ENCODE results near the gene MAST3.
A peak's percentile ranks its signal among the peaks of the same experiment; 100 is the strongest.
"Not testable (repeated sequence)": the region's sequence is repeated elsewhere in the genome, so short reads cannot be mapped to it uniquely, and the experiment has no call there.

The MAST3 gene

DNA sequence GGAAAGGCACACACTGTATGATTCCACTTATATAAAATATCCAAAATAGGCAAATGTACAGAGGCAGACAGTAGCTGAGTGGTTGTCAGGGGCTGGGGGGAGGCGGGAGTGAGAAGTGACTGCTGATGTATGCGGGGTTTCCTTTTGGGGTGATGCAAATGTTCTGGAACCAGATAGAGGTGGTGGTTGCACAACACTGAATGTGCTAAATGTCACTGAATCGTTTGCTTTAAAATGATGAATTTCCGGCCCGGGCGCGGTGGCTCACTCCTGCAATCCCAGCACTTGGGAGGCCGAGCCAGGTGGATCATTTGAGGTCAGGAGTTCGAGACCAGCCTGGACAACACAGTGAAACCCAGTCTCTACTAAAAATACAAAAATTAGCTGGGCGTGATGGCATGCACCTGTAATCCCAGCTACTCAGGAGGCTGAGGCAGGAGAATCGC is 8.5 kb upstream of the MAST3 start:
- H3K4me2 ChIP-seq (ENCODE audit: low read length); H3K4me1 ChIP-seq (ENCODE audit: control insufficient read depth, insufficient read depth, low read length); H3K27me3 ChIP-seq (ENCODE audit: control insufficient read depth, insufficient read depth, low read length); H3K4me3 ChIP-seq (ENCODE audit: low read length); H3K9me3 ChIP-seq (replicated peaks; ENCODE audit: low read length); H3K36me3 ChIP-seq (ENCODE audit: insufficient read depth, low read length); H3K9ac ChIP-seq (ENCODE audit: low read depth, low read length): not testable (repeated sequence)

DNA sequence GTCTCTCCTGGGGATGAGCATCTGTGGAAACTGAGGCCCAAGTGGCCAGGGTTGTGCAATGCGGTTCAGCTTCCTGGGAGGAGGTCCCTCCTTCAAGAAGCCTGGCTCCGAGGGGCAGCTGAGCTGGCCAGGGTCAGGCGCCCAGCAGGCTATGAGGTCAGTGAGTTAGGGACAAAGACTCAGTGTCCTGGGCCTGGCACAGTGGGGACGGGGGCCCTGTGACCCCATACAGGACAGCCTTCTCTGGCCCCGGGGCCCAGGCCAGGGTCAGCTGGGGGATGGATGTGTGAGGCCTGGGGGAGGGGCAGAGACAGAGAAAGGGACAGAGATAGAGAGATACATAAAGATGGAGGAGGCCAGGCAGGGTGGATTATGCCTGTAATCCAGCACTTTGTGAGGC is 7.9 kb upstream of the MAST3 start:
- Histone ChIP-seq H3K9ac (ENCODE audit: low read depth, low read length) (no peak overlapping the region), H3K27me3 (ENCODE audit: control insufficient read depth, insufficient read depth, low read length) (no peaks in the 10 kb centered on the region), H3K36me3 (ENCODE audit: insufficient read depth, low read length) (no peaks in the 10 kb centered on the region), H3K4me3 (ENCODE audit: low read length) (no peak overlapping the region), H3K9me3 (replicated peaks; ENCODE audit: low read length) (no peaks in the 10 kb centered on the region), H3K4me1 (ENCODE audit: control insufficient read depth, insufficient read depth, low read length) (peaks cover 7% of the 10 kb centered on the region), H3K4me2 (ENCODE audit: low read length) (no peak overlapping the region)

DNA sequence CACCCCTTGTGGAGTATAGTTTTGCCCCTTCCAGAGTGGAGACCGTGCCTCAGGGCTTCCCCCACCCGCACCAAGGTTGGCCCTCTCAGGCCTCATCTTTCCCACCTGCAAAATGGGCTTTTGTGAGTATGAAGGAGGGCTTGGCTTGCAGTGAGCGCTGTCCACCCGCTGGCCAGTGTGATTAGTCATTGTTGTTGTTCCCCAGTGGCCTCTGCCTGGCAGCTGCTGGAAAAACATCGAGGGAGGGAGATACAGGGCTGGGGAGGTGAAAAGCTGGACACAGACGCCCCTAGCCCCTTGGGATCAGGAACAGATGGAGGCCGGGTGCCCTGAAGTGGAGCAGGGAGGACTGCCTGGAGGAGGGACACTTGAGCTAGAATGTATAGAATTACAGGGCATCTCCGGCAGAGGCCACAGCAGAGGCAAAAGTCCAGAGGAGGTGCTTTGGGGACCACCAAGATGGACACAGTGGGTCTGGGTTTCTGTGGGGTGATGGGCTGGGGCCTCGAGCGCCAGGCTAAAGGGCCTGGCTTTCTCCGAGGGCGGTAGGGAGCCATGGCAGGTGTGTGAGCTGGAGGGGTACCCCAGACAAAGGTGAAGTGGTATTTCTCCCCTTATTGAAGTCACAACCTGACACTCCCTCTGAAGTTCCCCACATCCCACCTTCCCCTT is 6.9 kb upstream of the MAST3 start:
- Histone ChIP-seq H3K36me3 (ENCODE audit: insufficient read depth, low read length) (no peaks in the 10 kb centered on the region), H3K4me2 (ENCODE audit: low read length) (no peak overlapping the region), H3K9ac (ENCODE audit: low read depth, low read length) (no peak overlapping the region), H3K4me1 (ENCODE audit: control insufficient read depth, insufficient read depth, low read length) (peaks cover 7% of the 10 kb centered on the region), H3K27me3 (ENCODE audit: control insufficient read depth, insufficient read depth, low read length) (peaks cover 6% of the 10 kb centered on the region), H3K4me3 (ENCODE audit: low read length) (no peak overlapping the region), H3K9me3 (replicated peaks; ENCODE audit: low read length) (no peaks in the 10 kb centered on the region)

GRCh38 chr19:18091217-18091608 is 6.4 kb upstream of the MAST3 start:
- Histone ChIP-seq H3K36me3 (ENCODE audit: insufficient read depth, low read length) (no peaks in the 10 kb centered on the region), H3K9me3 (replicated peaks; ENCODE audit: low read length) (no peaks in the 10 kb centered on the region), H3K4me2 (ENCODE audit: low read length) (no peak overlapping the region), H3K4me3 (ENCODE audit: low read length) (no peak overlapping the region), H3K9ac (ENCODE audit: low read depth, low read length) (no peak overlapping the region), H3K27me3 (ENCODE audit: control insufficient read depth, insufficient read depth, low read length) (peaks cover 7% of the 10 kb centered on the region), H3K4me1 (ENCODE audit: control insufficient read depth, insufficient read depth, low read length) (peaks cover 7% of the 10 kb centered on the region)

DNA sequence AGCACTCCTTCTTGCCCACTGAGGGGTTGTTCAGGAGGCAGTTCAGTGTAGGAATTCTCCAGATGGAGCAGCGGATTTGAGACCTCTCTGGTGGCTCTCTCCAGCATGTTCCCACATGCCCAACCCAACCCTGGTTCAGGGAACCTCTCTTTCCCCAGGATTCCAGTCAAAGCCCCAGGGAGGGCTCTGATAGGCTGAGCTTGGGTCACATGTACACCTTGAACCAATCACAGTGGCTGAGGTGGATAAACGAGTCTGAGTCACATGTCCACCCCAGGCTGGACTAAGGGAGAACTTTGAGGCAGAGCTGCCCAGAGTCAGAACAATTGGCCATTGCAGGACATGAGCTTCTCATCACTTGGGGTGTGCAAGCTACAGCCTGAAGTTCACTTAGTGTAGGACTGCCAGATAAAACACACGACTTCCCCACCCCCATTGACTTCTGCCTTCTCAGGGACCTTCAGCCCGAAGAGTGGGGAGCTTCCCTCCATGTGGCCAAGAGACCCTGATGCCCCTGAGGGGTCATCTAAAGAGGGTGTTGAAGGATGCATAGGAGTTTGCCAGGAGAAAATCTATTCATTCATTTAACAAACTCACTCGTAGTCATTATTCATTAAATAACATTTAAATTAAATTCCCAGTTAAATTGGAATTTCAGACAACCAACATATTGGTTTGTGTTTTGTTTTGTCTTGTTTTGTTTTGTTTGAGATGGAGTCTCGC is 4.0 kb upstream of the MAST3 start:
- no peak overlapping the region for H3K4me3 ChIP-seq (ENCODE audit: low read length)
- peaks cover 13% of the 10 kb centered on the region for H3K4me1 ChIP-seq (ENCODE audit: control insufficient read depth, insufficient read depth, low read length)
- H3K36me3 ChIP-seq (ENCODE audit: insufficient read depth, low read length): no peaks in the 10 kb centered on the region
- H3K9ac ChIP-seq (ENCODE audit: low read depth, low read length): no peak overlapping the region
- H3K27me3 ChIP-seq (ENCODE audit: control insufficient read depth, insufficient read depth, low read length): peaks cover 16% of the 10 kb centered on the region
- H3K4me2 ChIP-seq (ENCODE audit: low read length): no peak overlapping the region
- H3K9me3 ChIP-seq (replicated peaks; ENCODE audit: low read length): no peaks in the 10 kb centered on the region

- Histone ChIP-seq H3K4me2 (ENCODE audit: low read length) (no peak overlapping the region), H3K27me3 (ENCODE audit: control insufficient read depth, insufficient read depth, low read length) (peaks cover 36% of the 10 kb centered on the region), H3K4me3 (ENCODE audit: low read length) (no peak overlapping the region), H3K9me3 (replicated peaks; ENCODE audit: low read length) (no peaks in the 10 kb centered on the region), H3K36me3 (ENCODE audit: insufficient read depth, low read length) (no peaks in the 10 kb centered on the region), H3K4me1 (ENCODE audit: control insufficient read depth, insufficient read depth, low read length) (peaks cover 12% of the 10 kb centered on the region), H3K9ac (ENCODE audit: low read depth, low read length) (no peak overlapping the region)
Observed at GRCh38 chr19:18096258-18096657, 1.3 kb upstream of the MAST3 start.

- peaks cover 16% of the 10 kb centered on the region for H3K4me1 ChIP-seq (ENCODE audit: control insufficient read depth, insufficient read depth, low read length)
- no peaks in the 10 kb centered on the region for H3K36me3 ChIP-seq (ENCODE audit: insufficient read depth, low read length)
- H3K9ac ChIP-seq (ENCODE audit: low read depth, low read length): peak overlapping the region; percentile 59
- H3K9me3 ChIP-seq (replicated peaks; ENCODE audit: low read length): no peaks in the 10 kb centered on the region
- H3K27me3 ChIP-seq (ENCODE audit: control insufficient read depth, insufficient read depth, low read length): peaks cover 36% of the 10 kb centered on the region
- H3K4me3 ChIP-seq (ENCODE audit: low read length): peak overlapping the region; percentile 73
- H3K4me2 ChIP-seq (ENCODE audit: low read length): peak overlapping the region; percentile 93
Observed at GRCh38 chr19:18097993-18098890, 664 bp downstream of the MAST3 start.

GRCh38 chr19:18098891-18099622 is 1.5 kb downstream of the MAST3 start:
- H3K4me2 ChIP-seq (ENCODE audit: low read length): peak overlapping the region; percentile 44
- H3K4me1 ChIP-seq (ENCODE audit: control insufficient read depth, insufficient read depth, low read length): peaks cover 24% of the 10 kb centered on the region
- H3K9me3 ChIP-seq (replicated peaks; ENCODE audit: low read length): no peaks in the 10 kb centered on the region
- no peaks in the 10 kb centered on the region for H3K36me3 ChIP-seq (ENCODE audit: insufficient read depth, low read length)
- H3K4me3 ChIP-seq (ENCODE audit: low read length): no peak overlapping the region
- H3K9ac ChIP-seq (ENCODE audit: low read depth, low read length): no peak overlapping the region
- H3K27me3 ChIP-seq (ENCODE audit: control insufficient read depth, insufficient read depth, low read length): peaks cover 36% of the 10 kb centered on the region

- H3K36me3 ChIP-seq (ENCODE audit: insufficient read depth, low read length): no peaks in the 10 kb centered on the region
- H3K4me3 ChIP-seq (ENCODE audit: low read length): no peak overlapping the region
- H3K9me3 ChIP-seq (replicated peaks; ENCODE audit: low read length): no peaks in the 10 kb centered on the region
- H3K4me1 ChIP-seq (ENCODE audit: control insufficient read depth, insufficient read depth, low read length): peaks cover 29% of the 10 kb centered on the region
- H3K27me3 ChIP-seq (ENCODE audit: control insufficient read depth, insufficient read depth, low read length): peaks cover 36% of the 10 kb centered on the region
- H3K4me2 ChIP-seq (ENCODE audit: low read length): no peak overlapping the region
- H3K9ac ChIP-seq (ENCODE audit: low read depth, low read length): no peak overlapping the region
Observed at GRCh38 chr19:18099623-18099995, 2.0 kb downstream of the MAST3 start.

DNA sequence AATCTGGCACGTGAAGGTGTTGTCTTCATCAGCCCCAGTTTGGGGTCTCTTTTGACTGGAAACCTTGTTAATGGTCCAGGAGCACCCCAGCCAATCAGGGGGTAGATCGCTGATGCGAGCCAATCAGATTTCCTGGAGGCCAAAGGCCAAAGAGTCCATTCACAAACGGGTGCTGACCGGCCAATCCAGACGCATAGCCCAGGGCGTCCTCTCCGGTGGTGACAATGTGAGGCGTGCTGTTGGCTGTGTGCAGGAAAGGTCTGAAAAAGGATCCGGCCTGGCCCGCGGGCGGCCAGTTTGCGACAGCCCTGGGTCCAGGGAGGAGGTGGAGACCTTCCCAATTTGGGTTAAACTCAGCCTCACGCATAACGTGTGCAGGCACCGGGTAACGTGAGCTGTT is 3.1 kb downstream of the MAST3 start:
- Histone ChIP-seq H3K4me2 (ENCODE audit: low read length) (peak overlapping the region; percentile 31), H3K36me3 (ENCODE audit: insufficient read depth, low read length) (no peaks in the 10 kb centered on the region), H3K9ac (ENCODE audit: low read depth, low read length) (no peak overlapping the region), H3K9me3 (replicated peaks; ENCODE audit: low read length) (no peaks in the 10 kb centered on the region), H3K4me1 (ENCODE audit: control insufficient read depth, insufficient read depth, low read length) (peaks cover 31% of the 10 kb centered on the region), H3K4me3 (ENCODE audit: low read length) (no peak overlapping the region), H3K27me3 (ENCODE audit: control insufficient read depth, insufficient read depth, low read length) (peaks cover 31% of the 10 kb centered on the region)

GRCh38 chr19:18101268-18101667 is 3.7 kb downstream of the MAST3 start:
- Histone ChIP-seq H3K27me3 (ENCODE audit: control insufficient read depth, insufficient read depth, low read length) (peaks cover 29% of the 10 kb centered on the region), H3K36me3 (ENCODE audit: insufficient read depth, low read length) (no peaks in the 10 kb centered on the region), H3K4me2 (ENCODE audit: low read length) (no peak overlapping the region), H3K9me3 (replicated peaks; ENCODE audit: low read length) (no peaks in the 10 kb centered on the region), H3K4me1 (ENCODE audit: control insufficient read depth, insufficient read depth, low read length) (peaks cover 31% of the 10 kb centered on the region), H3K4me3 (ENCODE audit: low read length) (no peak overlapping the region), H3K9ac (ENCODE audit: low read depth, low read length) (no peak overlapping the region)
